Esophagus muscularis mucosa (tissue), 3 donors: ENCODE results near the gene CCDC194.

Experiments used
- POLR2A ChIP-seq: fragments of 450-650 bp; IDR thresholded peaks from one replicate; pipeline ENCODE4 v1.6.1; 2017; ENCODE audit warnings: antibody characterized with exemption, moderate library complexity, mild to moderate bottlenecking, low read depth
- TF ChIP-seq, protein P1 (sequence below), 3 experiments: fragments of 200-600 bp in 2 of 3; fragments of 450-650 bp in 1 of 3; sonication (generic) in 2 of 3; IDR thresholded peaks; one replicate each; pipeline ENCODE4 v1.5.1; 2017 to 2019; ENCODE audit warnings: antibody characterized with exemption in 3 of 3, mild to moderate bottlenecking in 2 of 3, moderate library complexity in 1 of 3

GRCh38 chr19:17351815-17352435, 42.1 kb downstream of the CCDC194 start:
- no peak for TF ChIP-seq POLR2A
- TF ChIP-seq, protein P1, sequence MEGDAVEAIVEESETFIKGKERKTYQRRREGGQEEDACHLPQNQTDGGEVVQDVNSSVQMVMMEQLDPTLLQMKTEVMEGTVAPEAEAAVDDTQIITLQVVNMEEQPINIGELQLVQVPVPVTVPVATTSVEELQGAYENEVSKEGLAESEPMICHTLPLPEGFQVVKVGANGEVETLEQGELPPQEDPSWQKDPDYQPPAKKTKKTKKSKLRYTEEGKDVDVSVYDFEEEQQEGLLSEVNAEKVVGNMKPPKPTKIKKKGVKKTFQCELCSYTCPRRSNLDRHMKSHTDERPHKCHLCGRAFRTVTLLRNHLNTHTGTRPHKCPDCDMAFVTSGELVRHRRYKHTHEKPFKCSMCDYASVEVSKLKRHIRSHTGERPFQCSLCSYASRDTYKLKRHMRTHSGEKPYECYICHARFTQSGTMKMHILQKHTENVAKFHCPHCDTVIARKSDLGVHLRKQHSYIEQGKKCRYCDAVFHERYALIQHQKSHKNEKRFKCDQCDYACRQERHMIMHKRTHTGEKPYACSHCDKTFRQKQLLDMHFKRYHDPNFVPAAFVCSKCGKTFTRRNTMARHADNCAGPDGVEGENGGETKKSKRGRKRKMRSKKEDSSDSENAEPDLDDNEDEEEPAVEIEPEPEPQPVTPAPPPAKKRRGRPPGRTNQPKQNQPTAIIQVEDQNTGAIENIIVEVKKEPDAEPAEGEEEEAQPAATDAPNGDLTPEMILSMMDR (IDR thresholded peaks at IDR 0.05), result no peak
